Measurements from ENCODE around the gene STX4.

DNA sequence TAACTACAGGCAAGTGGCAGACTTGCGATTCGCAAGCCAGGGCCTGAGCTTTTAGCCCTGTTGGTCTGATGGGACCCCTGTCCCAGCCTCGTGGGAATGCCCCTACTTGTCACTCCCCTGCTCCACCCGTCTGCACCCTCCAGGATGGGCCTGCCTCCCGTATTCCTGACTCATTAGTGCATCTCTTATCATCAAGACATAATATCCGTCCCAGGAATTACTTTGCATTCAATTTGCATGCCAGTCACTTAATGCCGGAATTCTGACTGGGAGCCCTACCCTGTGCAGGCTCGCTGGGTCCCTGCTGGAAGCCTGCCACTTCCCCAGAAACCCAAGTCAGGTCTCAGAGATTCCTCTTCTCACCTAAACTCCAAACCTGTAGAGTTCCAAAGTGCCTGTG lies 52.1 kb downstream of the STX4 start:
- TF ChIP-seq POLR2AphosphoS5 (IDR thresholded peaks at IDR 0.05; ENCODE audit: low read depth, low read length), result no peak
- TF ChIP-seq, protein P1, sequence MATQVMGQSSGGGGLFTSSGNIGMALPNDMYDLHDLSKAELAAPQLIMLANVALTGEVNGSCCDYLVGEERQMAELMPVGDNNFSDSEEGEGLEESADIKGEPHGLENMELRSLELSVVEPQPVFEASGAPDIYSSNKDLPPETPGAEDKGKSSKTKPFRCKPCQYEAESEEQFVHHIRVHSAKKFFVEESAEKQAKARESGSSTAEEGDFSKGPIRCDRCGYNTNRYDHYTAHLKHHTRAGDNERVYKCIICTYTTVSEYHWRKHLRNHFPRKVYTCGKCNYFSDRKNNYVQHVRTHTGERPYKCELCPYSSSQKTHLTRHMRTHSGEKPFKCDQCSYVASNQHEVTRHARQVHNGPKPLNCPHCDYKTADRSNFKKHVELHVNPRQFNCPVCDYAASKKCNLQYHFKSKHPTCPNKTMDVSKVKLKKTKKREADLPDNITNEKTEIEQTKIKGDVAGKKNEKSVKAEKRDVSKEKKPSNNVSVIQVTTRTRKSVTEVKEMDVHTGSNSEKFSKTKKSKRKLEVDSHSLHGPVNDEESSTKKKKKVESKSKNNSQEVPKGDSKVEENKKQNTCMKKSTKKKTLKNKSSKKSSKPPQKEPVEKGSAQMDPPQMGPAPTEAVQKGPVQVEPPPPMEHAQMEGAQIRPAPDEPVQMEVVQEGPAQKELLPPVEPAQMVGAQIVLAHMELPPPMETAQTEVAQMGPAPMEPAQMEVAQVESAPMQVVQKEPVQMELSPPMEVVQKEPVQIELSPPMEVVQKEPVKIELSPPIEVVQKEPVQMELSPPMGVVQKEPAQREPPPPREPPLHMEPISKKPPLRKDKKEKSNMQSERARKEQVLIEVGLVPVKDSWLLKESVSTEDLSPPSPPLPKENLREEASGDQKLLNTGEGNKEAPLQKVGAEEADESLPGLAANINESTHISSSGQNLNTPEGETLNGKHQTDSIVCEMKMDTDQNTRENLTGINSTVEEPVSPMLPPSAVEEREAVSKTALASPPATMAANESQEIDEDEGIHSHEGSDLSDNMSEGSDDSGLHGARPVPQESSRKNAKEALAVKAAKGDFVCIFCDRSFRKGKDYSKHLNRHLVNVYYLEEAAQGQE (IDR thresholded peaks at IDR 0.05; ENCODE audit: insufficient read depth in 1 of 2, low read depth in 2 of 2, low read length in 2 of 2), result no peak
- TF ChIP-seq TAF1 (IDR thresholded peaks at IDR 0.05; ENCODE audit: borderline replicate concordance, insufficient read depth, low read length), result no peak
